Middle frontal gyrus (tissue), 1 donor: ENCODE data around the gene ADGRE2.
"Not testable (repeated sequence)": the region's sequence is repeated elsewhere in the genome, so short reads cannot be mapped to it uniquely, and the experiment has no call there.

ENCODE experiments used
- DNase-seq: peaks from one replicate; pipeline ENCODE4 v3.0.0-alpha.2; 2015; ENCODE audit warnings: low spot score; ENCODE audit errors: extremely low spot score

ADGRE2 gene

DNA sequence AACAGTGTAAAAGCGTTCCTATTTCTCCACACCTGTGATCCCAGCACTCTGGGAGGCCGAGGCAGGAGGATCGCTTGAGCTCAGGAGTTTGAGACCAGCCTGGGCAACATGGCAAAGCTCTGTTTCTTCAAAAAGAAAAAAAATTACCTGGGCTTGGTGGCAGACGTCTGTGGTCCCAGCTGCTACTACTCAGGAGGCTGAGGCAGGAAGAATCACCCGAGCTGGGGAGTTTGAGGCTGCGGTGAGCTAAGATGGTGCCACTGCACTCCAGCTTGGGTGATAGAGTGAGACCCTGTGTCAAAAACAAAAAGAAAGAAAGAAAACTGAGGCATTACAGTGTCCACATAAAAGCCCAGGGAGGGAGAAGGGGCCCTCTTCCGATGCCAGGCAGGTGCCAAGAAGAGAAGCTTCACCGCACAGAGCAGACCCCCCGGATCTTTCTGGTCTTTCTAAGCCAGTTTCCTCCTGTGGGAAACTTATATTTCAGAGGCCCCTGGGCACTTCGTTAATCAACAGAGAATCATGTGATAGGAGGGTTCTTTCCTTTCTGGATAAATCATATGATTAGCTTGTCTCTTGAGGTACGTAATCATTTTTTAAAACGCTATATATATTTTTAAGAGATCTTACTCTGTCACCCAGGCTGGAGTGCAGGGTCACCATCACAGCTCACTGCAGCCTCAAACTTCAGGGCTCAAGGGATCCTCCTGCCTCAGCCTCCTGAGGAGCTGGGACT, at the start of gene ADGRE2:
TSS of gene ADGRE2 (minus strand) at position 451 of the 736 bp plus-strand sequence. CDS start 1,804 bp downstream, outside the sequence.
- DNase-seq = not testable (repeated sequence)

- DNase-seq = no peak
These were observed 47.6 kb upstream of the ADGRE2 start for GRCh38 chr19:14826006-14826405.

GRCh38 chr19:14821937-14822336, 43.6 kb upstream of the ADGRE2 start:
- DNase-seq = no peak

GRCh38 chr19:14818588-14818987, 40.2 kb upstream of the ADGRE2 start:
- no peak for DNase-seq

DNA sequence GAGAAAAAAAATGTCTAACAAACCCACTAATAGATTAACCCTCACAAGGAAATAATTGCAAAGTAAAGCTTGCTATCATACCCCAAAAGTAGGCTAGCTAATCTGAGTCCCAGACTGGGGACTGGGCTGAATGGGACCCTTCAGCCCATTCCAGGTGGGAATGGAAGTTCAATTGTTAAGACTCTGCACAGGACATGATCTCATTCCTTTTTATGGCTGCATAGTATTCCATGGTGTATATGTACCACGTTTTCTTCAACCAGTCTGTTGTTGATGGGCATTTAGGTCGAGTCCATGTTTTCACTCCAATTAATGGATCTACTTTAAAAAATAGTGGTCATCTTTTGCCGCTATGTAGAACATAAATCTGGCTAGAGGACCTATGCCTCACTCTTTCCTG, 38.7 kb upstream of the ADGRE2 start:
- no peak for DNase-seq

GRCh38 chr19:14814982-14815652, 36.8 kb upstream of the ADGRE2 start:
- no peak for DNase-seq

GRCh38 chr19:14809272-14810057, 31.1 kb upstream of the ADGRE2 start:
- no peak for DNase-seq

DNA sequence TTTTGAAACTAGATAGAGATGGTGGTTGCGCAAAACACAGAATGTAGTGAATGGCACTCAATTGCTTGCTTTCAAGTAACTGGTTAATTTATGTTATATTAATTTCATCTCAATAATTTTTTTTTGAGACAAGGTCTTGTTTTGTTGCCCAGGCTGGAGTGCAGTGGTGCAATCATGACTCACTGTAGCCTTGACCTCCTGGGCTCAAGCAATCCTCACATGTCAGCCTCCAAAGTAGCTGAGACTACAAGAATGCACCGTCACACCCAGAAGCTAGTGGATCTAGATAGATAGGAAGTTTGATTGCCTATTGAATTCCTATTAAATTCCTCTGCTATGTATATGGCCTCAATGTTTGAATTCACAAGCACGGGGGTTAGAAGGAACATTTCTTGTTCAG, 26.4 kb upstream of the ADGRE2 start:
- no peak for DNase-seq

DNA sequence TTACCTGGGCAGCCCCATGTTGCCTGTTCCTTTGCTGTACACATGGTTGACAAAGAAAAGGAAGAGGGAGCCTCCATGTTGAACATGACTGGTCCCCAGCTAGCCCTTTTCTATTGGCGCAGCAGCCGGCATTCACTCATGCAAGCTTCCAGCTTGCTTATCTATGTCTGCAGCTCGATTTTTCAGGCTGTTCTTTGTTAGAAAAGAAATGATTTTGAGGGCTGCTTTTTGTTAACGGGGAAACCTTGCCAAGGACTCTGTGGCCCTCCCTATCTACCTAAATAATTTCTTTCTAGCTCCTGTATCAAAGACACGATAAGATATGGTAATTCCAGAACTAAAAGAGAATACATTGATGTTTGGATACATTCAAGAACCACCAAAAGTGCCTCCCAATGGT, 20.4 kb upstream of the ADGRE2 start:
- DNase-seq = no peak

DNA sequence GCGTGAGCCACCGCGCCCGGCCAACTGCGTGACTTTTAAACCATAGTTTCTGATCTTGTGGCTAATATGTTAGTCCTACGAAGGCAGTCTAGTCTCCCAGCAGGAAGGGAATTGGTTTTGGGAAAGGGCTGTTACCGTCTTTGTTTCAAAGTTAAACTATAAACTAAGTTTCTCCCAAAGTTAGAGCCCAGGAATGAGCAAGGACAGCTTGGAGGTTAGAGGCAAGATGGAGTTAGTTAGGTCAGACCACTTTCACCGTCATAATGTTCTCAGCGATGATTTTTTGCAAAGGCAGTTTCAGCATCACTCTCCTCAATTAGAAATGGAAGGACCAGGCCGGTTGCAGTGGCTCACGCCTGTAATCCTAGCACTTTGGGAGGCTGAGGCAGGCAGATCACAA, 17.7 kb upstream of the ADGRE2 start:
- DNase-seq = no peak

DNA sequence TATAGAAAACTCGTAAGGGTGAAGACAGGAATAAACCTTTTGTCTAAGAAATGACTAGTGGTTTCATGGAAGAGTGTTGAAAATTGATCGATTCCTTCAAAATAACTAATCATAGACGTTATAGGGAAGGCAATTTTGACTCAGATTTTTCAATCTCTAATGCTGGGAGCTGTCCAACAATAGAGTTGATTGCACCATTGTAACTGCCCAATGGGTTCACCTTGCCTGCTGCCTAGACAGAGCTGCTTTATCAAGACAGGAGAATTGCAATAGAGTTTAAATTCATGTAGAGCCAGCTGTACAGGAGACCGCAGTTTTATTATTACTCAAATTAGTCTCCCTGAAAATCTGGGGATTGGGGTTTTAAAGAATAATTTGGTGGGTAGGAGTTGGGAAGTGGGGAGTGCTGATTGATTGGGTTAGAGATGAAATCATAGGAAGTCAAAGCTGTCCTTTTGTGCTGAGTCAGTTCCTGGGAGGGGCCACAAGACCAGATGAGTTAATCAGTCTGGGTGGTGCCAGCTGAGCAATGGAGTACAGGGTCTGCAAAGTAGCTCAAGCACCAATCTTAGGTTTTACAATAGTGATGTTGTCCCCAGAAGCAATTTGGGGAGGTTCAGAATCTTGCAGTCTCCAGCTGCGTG, 16.8 kb upstream of the ADGRE2 start:
- DNase-seq = no peak

DNA sequence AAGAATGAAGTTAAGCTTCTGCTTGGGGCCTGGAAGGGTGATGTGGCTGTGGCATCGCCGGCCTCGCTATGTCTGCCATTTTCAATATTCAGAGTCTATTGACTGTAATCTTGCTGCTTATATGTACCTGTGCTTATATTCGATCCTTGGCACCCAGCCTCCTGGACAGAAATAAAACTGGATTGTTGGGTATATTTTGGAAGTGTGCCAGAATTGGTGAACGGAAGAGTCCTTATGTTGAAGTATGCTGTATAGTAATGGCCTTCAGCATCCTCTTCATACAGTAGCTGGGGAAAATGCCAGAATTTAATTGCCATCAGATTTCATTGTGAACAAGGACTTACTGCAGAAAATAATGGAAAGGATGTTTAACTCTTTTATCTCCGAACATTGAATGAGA, 13.9 kb upstream of the ADGRE2 start:
- not testable (repeated sequence) for DNase-seq

DNA sequence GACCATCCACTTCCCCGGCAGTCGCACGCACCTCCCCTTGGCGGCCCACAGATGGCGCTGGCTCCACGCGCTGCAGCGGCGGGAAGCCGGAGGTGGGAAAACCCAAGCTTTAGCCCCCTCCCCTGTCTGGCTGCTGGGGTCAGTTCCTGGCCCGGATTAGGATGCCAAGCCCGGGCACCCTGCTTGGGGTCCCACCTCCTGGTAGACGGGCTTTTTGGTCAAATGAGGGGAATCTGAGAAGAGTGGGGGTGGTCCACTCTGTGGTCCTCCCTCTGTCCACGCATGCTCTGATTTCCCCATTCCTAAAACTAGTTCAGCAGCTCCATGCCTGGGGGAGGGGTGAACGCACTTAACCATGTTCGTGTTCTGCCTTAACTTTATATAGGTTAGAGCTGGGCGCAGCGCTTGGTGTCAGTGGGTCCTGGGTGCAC, 8.1 kb upstream of the ADGRE2 start:
- no peak for DNase-seq

- not testable (repeated sequence) for DNase-seq
These were observed 6.9 kb upstream of the ADGRE2 start for GRCh38 chr19:14785102-14785793.

GRCh38 chr19:14784730-14785101, 6.4 kb upstream of the ADGRE2 start:
- DNase-seq = not testable (repeated sequence)

DNA sequence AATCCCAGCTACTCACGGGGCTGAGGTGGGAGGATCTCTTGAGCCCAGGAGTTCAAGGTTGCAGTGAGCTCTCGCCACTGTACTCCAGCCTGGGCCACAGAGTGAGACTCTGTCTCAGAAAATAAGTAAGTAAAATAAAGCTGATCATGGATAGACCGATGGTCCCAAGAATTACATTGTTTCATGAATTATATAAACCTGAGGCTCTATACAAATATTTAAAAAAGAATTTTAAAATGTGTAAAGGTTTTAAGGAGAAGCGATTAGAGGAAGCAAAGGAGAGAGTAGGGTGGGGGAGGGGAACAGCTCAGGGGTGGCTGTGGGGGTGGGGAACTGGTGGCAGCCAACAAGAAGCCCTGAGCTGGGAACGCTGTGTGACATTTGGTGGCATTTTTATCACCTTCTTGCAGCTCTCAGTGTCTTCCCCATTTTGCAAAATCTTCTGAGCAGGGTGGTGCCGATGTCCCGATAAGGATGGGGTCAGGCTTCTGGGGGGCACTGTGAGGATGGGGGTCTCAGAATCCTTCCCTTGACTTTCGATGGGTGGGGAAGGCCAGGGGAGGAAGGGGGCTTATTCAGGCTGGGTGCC, 5.1 kb upstream of the ADGRE2 start:
- DNase-seq = not testable (repeated sequence)

DNA sequence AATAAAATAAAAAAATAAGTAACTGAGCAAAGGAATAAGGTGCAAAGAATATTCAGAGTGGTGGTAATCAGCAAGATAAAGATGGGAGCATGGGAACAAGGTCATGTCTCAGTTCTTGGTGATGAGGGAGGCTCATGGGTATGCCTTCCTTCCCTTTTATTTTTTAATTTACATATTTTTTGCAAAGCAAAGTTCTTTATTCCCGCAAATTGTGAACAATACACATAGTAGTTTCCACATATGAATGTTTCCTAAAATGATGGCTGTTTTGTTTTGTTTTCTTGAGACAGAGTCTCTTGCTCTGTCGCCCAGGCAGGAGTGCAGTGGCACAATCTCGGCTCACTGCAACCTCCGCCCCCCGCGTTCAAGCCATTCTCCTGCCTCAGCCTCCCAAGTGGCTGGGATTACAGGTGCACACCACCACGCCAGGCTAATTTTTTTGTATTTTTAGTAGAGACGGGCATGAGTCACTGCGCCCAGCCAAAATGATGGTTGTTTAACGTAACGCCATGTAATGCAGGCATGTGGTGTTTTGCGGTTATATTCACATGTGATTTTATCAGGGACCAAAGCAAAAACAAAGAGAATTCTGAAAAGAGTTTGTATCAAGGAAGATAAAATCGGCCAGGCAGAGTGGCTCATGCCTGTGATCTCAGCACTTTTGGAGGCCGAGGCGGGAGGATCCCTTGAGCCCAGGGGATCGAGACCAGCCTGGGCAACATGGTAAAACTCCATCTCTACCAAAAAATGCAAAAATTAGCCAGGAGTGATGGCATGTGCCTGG, 4.5 kb upstream of the ADGRE2 start:
- no peak for DNase-seq

DNA sequence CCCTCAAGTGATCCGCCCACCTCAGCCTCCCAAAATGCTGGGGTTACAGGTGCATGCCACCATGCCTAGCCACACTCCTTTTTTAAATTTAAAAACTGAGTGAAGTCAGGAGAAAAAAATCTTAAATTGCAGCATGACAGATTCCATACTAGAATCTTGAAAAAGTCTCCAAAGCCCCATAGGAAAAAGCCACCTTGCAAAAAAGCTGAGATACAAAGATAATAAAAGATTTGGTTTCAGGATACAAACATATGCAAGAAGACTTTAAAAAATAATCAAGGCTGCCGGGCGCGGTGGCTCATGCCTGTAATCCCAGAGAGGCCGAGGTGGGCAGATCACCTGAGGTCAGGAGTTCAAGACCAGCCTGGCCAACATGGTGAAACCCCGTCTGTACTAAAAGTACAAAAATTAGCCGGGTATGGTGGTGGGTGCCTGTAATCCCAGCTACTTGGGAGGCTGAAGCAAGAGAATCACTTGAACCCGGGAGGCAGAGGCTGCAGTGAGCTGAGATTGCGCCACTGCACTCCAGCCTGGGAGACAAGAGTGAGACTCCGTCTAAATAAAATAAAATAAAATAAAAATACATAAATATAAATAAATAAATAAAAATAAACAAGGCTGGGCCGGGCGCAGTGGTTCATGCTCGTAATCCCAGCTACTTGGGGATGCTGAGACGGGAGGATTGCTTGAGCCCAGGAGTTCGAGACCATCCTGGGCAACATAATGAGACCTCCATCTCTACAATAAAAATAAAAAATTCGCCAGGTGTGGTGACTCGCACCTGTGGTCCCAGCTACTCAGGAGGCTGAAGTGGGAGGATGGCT, 3.6 kb upstream of the ADGRE2 start:
- DNase-seq = not testable (repeated sequence)
